ENCODE results near the gene DNAJC7. TPM values are rescaled to one million over a fixed set of nuclear protein-coding genes. Genes with fewer than 3 reads are reported as not detected.

The DNAJC7 gene
- total RNA-seq, 2 donors from 2014 or later: 119 to 137 TPM

- no peaks in the 10 kb centered on the region for H3K27me3 Mint-ChIP-seq
- no peaks in the 10 kb centered on the region for H3K9me3 Mint-ChIP-seq
- no peak overlapping the region for H3K4me3 Mint-ChIP-seq
- peaks cover 11 to 27% of the 10 kb centered on the region in 2 donors for H3K4me1 Mint-ChIP-seq (ENCODE audit: low read depth in 2 of 2)
- ATAC-seq: peak; percentile 4 to 34
- H3K36me3 Mint-ChIP-seq: peaks cover 8% of the 10 kb centered on the region
- DNase-seq (ENCODE audit: low spot score): no peak
- peak overlapping the region in 1 of 2 donors; percentile 66 for H3K27ac Mint-ChIP-seq
Measured at GRCh38 chr17:41972571-41973407, 44.5 kb downstream of the DNAJC7 start.

GRCh38 chr17:41971721-41972523, 45.3 kb downstream of the DNAJC7 start:
- H3K4me1 Mint-ChIP-seq (ENCODE audit: low read depth in 2 of 2): peaks cover 13 to 31% of the 10 kb centered on the region in 2 donors
- ATAC-seq (no peak), DNase-seq (ENCODE audit: low spot score) (no peak)
- H3K9me3 Mint-ChIP-seq: no peaks in the 10 kb centered on the region
- H3K36me3 Mint-ChIP-seq: peaks cover 5% of the 10 kb centered on the region
- no peak overlapping the region for H3K4me3 Mint-ChIP-seq
- H3K27ac Mint-ChIP-seq: no peak overlapping the region
- no peaks in the 10 kb centered on the region for H3K27me3 Mint-ChIP-seq

- H3K27me3 Mint-ChIP-seq: no peaks in the 10 kb centered on the region
- no peak overlapping the region for H3K27ac Mint-ChIP-seq
- H3K36me3 Mint-ChIP-seq: no peaks in the 10 kb centered on the region
- no peak for DNase-seq (ENCODE audit: low spot score)
- H3K9me3 Mint-ChIP-seq: no peaks in the 10 kb centered on the region
- no peak for ATAC-seq
- H3K4me1 Mint-ChIP-seq (ENCODE audit: low read depth in 2 of 2): peaks cover 16 to 31% of the 10 kb centered on the region in 2 donors
- H3K4me3 Mint-ChIP-seq: no peak overlapping the region
Measured at GRCh38 chr17:41970901-41971331, 46.3 kb downstream of the DNAJC7 start.

- Mint-ChIP-seq H3K27ac (no peak overlapping the region), H3K4me1 (ENCODE audit: low read depth in 2 of 2) (peaks cover 29 to 36% of the 10 kb centered on the region in 2 donors), H3K4me3 (peak overlapping the region; percentile 25), H3K27me3 (no peaks in the 10 kb centered on the region), H3K36me3 (no peaks in the 10 kb centered on the region), H3K9me3 (no peaks in the 10 kb centered on the region)
- ATAC-seq (no peak), DNase-seq (ENCODE audit: low spot score) (no peak)
Measured at GRCh38 chr17:41968676-41969075, 48.6 kb downstream of the DNAJC7 start.

GRCh38 chr17:41967921-41968578, 49.2 kb downstream of the DNAJC7 start:
- Mint-ChIP-seq H3K27ac (peak overlapping the region; percentile 54 to 64), H3K4me3 (peak overlapping the region; percentile 77), H3K27me3 (no peaks in the 10 kb centered on the region), H3K36me3 (no peaks in the 10 kb centered on the region), H3K9me3 (no peaks in the 10 kb centered on the region), H3K4me1 (ENCODE audit: low read depth in 2 of 2) (peaks cover 24 to 30% of the 10 kb centered on the region in 2 donors)
- ATAC-seq (no peak), DNase-seq (ENCODE audit: low spot score) (no peak)

GRCh38 chr17:41967141-41967920, 49.9 kb downstream of the DNAJC7 start:
- H3K9me3 Mint-ChIP-seq: no peaks in the 10 kb centered on the region
- H3K27ac Mint-ChIP-seq: peak overlapping the region; percentile 56 to 64
- H3K27me3 Mint-ChIP-seq: no peaks in the 10 kb centered on the region
- H3K4me1 Mint-ChIP-seq (ENCODE audit: low read depth in 2 of 2): peaks cover 24% of the 10 kb centered on the region in 2 donors
- H3K4me3 Mint-ChIP-seq: peak overlapping the region; percentile 77
- DNase-seq (ENCODE audit: low spot score): no peak
- ATAC-seq: peak; percentile 34 to 39
- no peaks in the 10 kb centered on the region for H3K36me3 Mint-ChIP-seq

GRCh38 chr17:41966463-41967140, 50.6 kb downstream of the DNAJC7 start, which contains the start of gene CNP:
Gene CNP (plus strand): TSS chr17:41966795. CDS start chr17:41966885, 90 bp downstream.
- H3K27me3 Mint-ChIP-seq: no peaks in the 10 kb centered on the region

GRCh38 chr17:41965694-41966462, 51.4 kb downstream of the DNAJC7 start:
- ATAC-seq (peak; percentile 39 to 45), DNase-seq (ENCODE audit: low spot score) (no peak)
- no peaks in the 10 kb centered on the region for H3K36me3 Mint-ChIP-seq
- H3K4me3 Mint-ChIP-seq: peak overlapping the region; percentile 77
- H3K9me3 Mint-ChIP-seq: no peaks in the 10 kb centered on the region
- H3K27me3 Mint-ChIP-seq: no peaks in the 10 kb centered on the region
- peak overlapping the region; percentile 4 to 65 for H3K27ac Mint-ChIP-seq
- peaks cover 19 to 24% of the 10 kb centered on the region in 2 donors for H3K4me1 Mint-ChIP-seq (ENCODE audit: low read depth in 2 of 2)

More at GRCh38 chr17:41966463-41967140, 50.6 kb downstream of the DNAJC7 start, which contains the start of gene CNP:
- Mint-ChIP-seq H3K4me1 (ENCODE audit: low read depth in 2 of 2) (peaks cover 23 to 24% of the 10 kb centered on the region in 2 donors), H3K4me3 (peak within 1 kb of the TSS; percentile 77), H3K36me3 (no peaks in the 10 kb centered on the region), H3K27ac (peak within 1 kb of the TSS; percentile 55 to 65), H3K9me3 (no peaks in the 10 kb centered on the region)
- ATAC-seq (peak; percentile 93 to 95), DNase-seq (ENCODE audit: low spot score) (peak; percentile 93)

- Mint-ChIP-seq H3K27ac (no peak overlapping the region), H3K36me3 (no peaks in the 10 kb centered on the region), H3K4me1 (ENCODE audit: low read depth in 2 of 2) (peaks cover 17 to 20% of the 10 kb centered on the region in 2 donors), H3K27me3 (no peaks in the 10 kb centered on the region), H3K4me3 (no peak overlapping the region), H3K9me3 (no peaks in the 10 kb centered on the region)
- DNase-seq (ENCODE audit: low spot score): peak; percentile 75
- ATAC-seq: peak in 1 of 2 donors; percentile 21
Measured at GRCh38 chr17:41962768-41963434, 54.3 kb downstream of the DNAJC7 start.

- DNase-seq (ENCODE audit: low spot score) (no peak), ATAC-seq (no peak)
- no peak overlapping the region for H3K27ac Mint-ChIP-seq
- H3K27me3 Mint-ChIP-seq: no peaks in the 10 kb centered on the region
- no peak overlapping the region for H3K4me3 Mint-ChIP-seq
- no peaks in the 10 kb centered on the region for H3K9me3 Mint-ChIP-seq
- peaks cover 12 to 16% of the 10 kb centered on the region in 2 donors for H3K4me1 Mint-ChIP-seq (ENCODE audit: low read depth in 2 of 2)
- H3K36me3 Mint-ChIP-seq: no peaks in the 10 kb centered on the region
Measured at GRCh38 chr17:41962111-41962510, 55.1 kb downstream of the DNAJC7 start.

GRCh38 chr17:41959336-41960095, 57.7 kb downstream of the DNAJC7 start:
- no peak for DNase-seq (ENCODE audit: low spot score)
- Mint-ChIP-seq H3K9me3 (no peaks in the 10 kb centered on the region), H3K36me3 (no peaks in the 10 kb centered on the region), H3K4me3 (no peak overlapping the region), H3K4me1 (ENCODE audit: low read depth in 2 of 2) (no peaks in the 10 kb centered on the region), H3K27me3 (no peaks in the 10 kb centered on the region), H3K27ac (no peak overlapping the region)
- ATAC-seq: no peak

Data from natural killer cell treated with Interleukin-12 subunit alpha and Interleukin-12 subunit beta and Interleukin-15 and Interleukin-18, amount 100 ng/mL, for 72 hours (primary cell).